Measurements from ENCODE around the gene ABCA4.

Gene ABCA4

DNA sequence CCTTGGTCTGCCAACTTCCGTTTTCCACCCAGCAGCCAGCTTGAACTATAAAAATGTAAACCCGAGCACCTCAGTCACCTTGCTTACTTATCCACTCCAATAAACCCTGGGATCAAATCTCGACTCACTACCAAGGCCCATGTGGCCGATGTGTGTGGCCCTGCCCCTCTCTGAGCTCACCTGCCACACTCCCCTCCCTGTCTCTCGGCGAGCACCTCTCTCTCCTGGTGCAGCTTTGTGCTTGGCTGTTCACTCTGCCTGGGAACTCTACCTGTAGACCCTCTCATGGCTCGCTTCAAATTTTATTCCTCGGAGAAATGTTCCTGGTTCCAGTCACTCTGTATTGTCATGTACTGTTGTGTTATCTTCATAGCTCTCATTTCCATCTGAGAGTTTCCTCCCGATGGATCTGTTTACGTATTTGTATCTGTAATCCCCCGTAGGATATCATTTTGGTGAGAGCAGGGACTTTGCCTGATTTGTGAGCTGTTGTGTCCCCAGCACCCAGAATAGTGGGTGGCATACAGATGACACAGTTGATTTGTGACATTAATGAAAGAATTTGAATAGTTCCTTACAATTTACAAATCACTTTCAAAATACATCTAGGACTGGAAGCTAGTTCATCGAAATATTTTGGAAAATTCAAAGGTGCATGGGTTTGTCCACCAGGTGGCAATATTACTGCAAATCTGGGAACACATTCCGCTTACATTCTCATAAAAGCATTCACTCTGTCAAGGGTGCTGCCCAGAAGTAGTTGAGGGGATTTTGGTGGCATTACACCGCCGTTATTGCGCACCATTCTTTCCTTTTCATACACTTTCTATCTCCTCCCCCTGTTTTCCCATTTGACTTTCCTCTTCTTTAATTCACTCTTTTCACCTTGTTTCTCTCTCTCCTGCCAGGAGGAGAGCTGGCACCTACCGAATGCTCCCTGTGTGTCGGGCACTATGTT, 95.3 kb downstream of the ABCA4 start:
- peak; percentile 25 for DNase-seq

DNA sequence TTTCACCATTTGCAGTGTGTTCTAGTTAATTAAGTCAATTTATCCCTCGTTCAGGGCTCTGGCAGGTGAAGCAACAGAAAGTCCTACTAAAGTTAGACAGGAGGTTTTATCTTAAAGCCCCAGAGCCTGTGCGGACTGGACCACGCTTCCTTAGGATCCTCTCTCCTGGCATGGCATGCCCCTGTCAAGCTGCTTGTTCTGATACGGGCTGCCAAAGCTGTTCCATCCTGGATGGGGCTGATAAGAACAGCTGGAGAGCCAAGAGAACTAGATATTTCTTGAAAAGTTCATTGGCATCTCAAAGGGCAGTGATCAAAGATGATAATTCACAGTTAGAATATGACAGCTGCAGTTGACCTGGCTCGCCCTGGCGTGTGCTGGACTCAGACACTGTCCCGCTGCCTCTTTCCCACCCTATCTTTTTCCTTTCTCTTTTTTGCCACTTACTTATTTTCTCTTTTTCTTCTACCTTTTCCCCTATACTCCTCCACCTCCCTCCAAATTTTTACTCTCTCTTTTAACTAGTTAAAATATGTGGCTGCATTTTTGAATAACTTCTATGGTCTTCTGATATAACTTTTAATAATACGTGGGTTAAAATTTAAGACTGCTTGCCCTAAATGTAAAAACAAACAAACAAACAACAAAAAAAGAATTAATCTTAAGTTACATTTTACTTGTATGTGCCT, 96.7 kb downstream of the ABCA4 start:
- no peak for DNase-seq

DNA sequence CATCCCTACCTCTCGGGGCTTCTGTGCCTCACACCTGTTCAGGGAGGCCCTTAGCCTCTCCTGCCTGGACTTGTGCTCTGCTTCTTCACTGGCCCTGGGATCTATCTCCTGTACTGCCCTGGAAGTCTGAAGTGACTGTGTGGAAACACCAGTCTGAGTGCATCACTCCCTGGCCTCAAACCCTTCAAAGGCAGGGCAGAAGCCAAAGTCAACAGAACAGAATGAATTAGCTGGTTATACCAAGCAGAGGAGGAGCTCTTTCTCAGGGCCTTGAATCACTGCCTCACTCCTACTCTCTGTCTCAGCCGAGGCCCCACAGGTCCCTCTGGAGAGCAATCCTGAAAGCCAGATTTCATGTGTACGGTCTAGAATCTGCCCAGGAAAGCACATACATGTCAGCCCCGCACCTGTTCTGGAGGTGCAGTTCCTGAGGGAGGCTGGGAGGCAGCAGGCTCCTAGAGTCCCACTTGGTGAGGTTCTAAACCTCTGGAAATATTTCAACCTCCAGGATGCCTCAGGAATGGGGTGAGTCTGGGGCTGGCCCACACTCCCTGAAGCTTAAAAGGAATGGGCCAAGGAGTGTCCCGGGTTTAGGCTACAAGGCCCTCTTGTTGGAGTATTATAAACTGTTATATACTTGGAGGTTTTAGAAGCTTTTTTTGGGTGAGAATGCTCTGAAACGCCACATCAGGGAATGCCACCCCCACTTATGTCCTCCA, 98.3 kb downstream of the ABCA4 start:
- DNase-seq: peak; percentile 50

DNA sequence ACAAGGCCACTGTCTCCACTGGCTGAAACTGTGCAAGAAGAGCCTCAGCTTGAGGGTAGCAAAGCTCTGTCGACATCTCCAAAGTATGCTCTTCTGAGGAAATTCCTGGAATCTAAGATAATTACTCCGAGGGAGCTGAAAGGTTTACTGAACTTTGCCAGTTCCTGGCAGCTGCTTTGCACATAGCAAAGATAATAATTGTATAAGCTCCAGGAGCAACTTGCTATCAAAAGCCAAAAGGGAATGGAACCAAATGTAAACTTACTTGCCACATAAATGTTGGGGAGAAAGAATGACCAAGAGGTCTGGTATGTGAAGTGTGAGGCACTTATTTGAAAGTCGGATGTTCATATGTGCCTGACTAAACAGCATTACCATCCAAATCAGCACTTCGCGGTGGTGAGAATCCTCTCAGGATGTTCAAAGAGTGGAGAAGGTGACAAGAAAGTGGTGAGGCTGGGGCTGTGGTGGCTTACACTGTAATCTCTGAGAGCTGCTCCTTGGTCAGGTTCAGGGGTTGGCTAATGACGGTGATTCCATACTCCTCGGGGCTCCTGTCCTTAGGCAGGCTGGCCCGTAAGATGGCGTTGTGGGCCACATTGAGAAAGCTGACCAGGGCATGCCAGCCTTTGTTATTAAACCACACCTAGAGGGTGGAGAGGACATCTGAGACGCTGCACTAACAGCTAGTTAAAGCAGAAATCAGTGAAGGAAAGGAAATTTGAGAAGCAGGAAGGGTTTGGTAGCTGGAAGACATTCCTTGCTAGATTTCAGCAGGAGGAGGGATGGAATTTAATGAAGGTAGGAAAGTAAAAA, 100.0 kb downstream of the ABCA4 start:
- DNase-seq: peak; percentile 25

DNA sequence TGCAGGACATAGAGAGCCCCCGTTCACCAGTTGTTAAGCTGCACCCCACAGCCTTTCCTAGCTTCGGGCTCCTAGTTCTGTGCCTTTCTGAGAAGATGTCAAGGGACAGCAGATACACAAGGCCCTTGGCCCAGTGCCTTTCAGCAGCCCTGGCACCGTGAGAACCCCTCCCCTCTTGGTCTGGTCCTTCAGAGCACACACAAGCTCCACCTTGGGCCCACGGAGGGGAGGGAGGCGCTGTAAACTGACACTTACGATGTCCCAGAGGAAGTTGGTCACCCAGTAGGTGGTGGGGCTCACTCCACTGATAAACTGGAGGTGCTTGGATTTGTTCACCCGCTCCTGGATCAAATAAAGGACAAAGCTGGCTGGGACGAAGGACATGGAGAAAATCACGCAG, 101.6 kb downstream of the ABCA4 start:
- DNase-seq: no peak

DNA sequence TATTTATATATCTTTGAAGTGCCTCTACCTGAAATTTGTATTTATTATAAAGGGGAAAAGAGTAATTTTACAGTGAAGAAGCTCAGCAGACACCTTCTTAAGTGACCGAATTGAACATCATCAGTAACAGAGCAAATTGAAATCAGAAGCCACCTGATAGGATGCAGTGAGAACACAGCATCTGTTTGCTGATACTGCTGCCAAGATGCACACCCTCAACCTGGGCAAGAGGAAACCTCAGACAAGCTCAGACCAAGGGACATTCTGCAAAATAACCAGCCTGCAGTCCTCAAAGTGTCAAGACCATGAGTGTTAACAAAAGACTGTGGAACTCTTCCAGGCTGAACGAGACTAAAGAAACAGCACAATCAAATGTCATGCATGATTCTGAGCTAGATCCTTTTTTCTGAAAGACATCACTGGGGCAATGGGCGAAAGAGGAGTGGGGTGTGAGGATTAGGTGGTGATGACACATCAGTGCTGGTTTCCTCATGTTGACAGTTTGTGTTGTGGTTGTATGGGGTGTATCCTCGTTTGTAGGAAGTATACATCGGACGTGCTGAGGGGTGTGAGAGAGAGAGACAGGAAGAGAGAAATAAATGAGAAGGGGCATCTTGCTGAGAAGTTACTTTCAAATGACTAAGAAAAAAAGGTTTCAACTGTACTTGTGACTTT, 103.7 kb downstream of the ABCA4 start:
- no peak for DNase-seq

DNA sequence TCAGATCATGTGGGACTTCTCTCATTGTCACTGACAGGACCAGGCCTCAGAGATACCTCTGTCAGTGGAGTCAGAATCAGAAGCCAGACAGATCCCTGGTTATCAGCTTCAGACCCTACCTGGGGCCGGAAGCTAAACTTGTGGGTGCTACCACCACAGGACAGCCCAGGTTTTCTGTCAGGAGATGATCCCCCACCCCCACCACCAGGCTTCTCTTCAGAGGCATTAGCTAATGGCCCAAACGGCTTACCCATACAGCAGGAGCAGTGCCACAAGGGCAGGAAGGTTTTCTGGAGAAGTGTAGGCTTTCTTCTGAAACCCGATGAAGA, 105.5 kb downstream of the ABCA4 start:
- no peak for DNase-seq

DNA sequence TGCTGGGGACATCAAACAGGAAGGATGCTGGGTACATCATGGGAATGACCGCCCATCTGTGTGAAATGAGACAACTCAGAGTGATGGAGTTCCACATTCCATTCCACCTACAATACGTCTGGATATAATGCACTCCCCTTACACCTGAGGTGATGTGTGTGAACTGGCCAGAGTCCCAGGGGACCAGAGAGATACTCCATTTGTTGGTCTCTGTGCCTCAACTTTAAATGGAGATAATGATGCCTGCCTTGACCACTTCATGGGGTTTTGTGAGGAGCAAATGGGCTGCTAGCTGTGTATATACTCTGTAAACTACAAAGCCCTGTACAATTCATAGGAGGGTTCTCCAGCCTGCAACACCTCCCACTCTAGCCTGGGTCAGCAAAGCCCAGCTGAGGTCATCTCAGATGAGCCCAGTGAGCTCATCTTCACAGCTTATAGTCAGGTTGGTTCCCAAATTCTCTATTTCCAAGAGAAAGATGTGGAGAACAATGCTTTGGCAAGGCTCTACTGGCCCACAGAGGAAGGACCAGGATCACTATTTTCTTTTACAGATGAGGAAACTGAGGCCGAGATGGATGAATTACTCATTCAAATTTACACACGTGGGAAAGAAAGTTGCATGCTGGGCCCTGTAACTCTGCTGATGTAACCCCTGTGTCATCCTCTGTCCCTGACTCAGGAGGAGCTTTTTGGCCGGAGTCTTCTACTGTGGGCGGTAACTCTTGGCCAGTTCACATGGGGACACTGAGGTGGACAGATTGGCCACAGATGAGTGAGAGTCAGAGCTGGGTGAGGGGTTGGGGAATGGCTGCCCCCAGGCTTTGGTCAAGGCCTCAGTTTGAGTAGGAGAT, 106.1 kb downstream of the ABCA4 start:
- no peak for DNase-seq

DNA sequence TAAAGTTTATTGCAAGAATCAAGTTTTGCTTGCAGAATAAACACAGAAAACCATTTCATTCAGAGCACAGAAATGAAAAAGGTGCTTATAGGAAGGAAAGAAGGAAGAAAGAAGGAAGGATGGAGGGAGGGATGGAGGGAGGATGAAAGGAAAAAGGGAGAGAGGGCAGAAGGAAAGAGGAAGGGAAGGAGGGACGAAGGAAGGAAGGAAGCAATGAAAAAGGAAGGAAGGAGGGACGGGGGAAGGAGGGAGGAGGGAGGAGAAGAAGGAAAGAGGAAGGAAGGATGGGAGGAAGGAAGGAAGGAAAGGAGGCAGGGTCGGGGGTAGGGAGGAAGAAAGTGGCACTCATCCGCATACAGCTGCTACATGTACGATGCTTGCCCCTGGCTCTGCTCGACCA, 106.9 kb downstream of the ABCA4 start:
- no peak for DNase-seq

DNA sequence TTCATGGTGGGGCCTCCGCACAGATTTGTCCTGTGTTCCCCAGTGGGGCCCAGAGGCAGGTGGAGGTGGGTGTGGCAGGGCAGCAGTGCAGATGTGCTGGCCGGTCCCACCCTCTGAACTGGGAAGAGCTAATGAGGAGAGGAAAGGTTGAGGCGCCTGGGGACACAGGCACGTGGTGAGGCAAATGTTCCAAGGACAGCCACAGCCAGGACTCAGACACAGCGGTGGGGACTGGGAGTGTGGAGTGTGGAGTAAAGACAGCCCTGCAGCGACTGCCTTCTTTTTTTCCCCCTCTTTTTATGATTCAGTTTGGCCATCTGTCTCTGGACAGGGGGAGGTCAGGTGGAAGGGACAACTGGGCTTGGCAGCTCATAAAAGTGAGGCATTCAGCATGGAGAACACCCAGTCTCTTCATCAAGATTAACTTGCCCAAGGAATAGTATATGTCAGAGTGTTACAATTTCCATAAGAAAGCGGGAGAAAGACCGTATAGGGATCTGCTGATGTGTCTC, 107.5 kb downstream of the ABCA4 start:
- no peak for DNase-seq

DNA sequence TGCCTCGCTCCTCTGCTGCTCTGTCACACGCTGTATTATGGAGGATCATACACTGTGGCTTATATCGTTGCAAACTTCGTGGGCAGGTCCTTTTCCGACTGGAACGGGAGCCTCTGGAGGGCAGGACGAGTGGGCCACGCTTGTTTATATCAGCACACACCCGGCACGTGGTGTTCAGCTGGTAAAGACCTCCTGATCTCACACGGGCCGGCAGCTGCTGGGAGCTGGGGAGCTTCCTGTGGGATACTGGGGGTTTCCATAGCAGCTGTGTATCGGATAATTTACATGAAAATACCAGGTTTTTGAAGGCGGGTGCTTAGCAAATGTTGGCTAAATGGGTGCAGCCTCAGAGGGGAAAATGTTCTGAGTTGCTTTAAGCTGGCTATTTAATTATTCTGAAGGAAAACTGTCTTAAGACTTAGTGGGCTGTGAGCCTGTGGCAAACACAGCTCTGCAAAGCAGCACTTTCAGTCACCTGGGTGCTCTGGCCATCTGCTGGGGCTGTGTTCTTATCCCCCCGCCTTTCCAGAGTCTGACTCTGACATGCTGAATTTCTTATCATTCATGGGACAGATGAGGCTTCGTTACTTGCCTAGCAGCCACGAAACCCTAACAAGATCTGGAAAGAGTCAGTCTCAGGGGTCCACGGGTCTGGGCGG, 108.1 kb downstream of the ABCA4 start:
- no peak for DNase-seq

DNA sequence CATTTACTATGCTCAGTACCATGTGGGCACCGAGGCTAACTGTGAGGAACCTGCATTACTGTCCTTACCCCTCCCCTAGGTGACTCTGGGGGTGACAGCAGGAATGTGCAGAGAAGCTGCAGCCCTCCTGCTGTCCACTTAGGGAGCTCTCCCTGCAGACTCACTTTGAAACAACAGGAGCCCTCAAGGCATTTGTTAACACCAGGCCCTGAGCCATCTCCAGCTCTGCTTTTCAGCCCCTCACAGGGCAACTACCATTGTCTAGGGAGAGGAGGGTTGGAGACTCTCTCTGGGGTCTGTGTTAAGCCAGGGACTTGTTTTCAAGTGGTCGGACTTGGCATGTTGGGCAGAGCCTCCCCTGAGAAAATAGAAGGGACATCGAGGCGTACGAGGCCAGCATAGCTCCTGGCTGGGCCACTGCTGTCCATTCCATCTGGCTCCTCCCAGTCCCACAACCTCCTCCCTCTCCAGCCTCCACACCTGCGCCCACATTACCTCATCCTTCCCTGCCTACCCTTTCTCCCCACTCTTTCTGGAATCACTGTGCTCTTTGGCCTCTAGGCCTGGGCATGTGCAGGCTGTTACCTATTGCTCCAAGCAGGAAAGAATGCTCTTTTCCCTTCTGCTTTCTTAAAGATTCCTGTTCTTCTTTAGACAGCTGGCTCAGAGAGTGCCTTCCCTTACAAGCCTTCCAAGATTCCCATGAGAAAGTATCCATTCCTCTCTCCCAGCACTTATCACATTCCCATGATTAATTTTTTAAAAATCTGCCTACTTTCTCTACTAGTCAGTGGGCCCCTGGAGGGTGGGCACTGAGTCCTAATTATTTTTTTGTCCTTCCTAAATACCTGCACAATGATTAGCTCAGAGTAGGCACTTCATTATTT, 109.0 kb downstream of the ABCA4 start:
- DNase-seq: no peak

DNA sequence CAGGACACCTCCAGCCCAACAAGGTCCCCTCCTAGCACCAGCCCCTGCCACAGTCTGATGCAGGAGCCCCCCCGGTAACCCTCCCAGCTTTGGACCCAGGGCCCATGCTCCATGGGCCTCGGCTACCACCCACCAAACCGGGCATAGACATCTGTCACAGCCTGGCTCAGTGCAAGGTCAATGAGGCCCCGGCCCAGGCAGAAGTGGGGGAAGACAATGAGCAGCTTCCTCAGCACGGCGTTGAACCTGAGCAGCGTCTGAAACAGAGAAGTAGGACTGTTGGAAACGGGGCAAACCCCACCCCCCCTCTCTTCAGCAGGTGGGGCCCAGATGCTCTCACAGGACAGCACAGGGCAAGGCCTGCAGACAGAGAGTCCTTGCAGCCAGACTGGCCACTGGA, 109.8 kb downstream of the ABCA4 start:
- DNase-seq: no peak

DNA sequence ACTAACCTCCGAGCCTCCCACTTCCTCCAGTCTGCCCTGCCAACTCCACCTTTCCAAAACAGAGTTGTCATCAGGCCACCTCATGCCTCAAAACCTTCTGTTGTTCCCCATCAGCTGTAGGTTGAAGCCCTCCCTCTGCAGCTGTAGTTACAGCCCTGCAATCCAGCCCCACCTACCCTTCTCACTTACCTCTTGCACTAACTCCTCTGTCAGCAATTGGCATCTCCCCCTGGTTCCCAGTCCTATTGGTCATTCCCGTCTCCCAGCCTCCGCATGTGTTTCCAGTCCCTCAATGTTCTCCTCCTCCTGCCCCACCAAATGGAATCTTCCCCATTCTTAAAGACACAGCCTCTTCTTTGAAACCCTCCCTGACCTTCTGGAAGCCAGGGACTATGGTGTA, 111.6 kb downstream of the ABCA4 start:
- DNase-seq: no peak

DNA sequence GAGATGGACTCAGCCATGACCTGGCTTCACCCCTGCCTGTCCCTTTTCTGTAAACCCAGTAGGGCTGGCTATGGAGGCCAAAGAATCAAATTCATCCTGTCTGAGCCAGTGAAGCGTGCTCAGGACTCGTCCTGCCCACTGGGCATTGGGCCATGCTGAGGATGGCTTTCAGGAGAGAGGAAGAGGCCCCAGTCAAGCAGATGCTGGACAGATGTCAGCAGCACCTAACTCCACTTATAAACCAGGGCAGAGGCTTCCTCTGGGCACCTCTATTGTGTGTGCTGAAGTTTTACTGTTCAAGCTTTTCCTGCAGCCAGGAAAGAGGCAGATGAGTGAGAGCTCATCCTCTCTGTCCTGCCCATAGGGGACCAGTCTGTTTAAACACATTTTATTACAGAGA, 114.3 kb downstream of the ABCA4 start:
- DNase-seq: no peak

DNA sequence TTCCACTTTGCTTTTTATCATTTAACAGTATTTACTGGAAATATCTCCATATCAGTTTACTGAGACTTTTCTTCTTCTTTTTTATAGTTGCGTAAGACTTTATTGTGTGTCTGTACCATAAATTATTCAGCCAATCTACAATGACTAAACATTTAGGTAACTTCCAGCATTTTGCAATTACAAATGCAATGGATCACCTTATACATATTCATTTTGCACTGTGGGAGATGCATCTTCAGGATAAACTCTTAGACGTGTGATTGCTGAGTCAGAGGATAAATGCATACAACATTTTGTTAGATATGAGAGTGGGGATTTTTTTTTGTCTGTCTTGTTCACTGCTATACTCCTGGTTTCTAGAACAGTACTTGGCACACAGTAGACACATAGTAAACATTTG, 116.0 kb downstream of the ABCA4 start:
- DNase-seq: no peak

DNA sequence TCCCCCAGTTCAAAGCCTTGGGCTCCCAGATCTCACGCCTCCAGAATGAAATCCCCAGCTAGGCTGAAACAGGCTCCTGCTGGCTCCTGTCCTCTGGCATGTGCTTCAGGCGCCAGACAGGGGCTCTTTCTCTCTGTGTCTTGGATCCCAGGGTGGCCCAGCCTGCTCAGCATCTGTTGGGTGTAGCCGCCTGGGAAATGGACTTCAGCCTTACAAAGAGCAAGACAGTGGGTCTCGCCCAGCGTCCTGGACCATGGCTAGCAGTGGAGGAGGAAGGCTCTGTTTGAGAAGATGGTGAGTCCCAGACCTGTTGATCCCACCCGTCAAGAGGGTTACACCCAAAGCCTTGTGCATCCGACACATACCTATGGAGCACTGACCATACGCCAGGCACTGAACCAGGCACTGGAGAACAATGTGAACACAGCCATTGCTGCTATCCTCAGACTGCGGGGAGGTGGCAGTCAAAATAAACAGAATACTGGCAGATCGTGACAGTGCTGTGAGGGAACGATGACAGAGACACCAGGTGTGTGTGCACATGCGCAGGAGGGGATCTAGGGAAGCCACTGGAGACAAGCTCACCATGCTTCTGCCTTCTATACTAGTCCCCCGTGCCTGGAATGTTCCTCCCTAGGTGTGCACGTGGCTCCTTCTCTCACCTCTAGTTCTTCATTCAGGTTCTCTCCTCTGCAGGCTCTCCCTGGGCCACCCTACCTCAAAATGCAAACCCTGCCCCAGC, 118.7 kb downstream of the ABCA4 start:
- DNase-seq: no peak

DNA sequence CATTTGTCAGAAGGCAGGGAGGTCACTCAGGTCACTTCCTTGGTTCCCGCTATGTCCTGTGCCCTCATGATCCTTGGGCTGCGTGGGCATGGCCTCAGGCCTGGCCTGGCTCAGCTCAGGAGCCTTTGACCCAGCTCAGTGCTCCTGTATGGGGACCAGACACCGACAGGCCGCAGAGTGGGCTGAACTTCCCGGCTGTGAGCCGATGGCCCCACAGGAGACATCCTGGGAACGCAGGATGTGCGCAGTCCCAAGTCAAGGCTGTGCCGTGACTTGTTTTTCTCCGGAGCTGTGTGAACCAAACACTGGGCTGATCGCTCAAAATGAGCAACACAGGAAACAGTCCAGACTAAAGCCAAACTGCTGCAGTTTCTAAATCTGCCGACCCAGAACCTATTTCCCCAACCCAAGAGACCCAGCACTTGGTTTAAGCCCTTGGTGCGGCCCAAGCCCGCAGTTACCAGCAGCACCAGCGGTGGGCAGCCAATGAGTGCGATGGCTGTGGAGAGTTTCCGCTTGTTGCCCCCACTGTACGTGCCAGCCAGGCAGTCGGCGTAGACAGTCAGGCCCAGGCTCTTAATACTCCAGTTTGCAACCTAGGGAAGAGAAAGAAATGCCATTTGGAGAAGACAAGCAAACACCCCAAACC, 119.4 kb downstream of the ABCA4 start:
- no peak for DNase-seq

Data from NCI-H510A (cell line).